GM12878 (cell line): ENCODE data around the gene TARBP1. TPM values are rescaled to one million over a fixed set of nuclear protein-coding genes. Genes with fewer than 3 reads are reported as not detected.

Experiments used
- BCL11A ChIP-seq: IDR thresholded peaks from 2 replicates; pipeline ENCODE4 v1.6.1; 2011; ENCODE audit warnings: low read depth, low read length
- BCL3 ChIP-seq: IDR thresholded peaks from 2 replicates; pipeline ENCODE4 v1.6.1; 2011; ENCODE audit warnings: borderline replicate concordance, low read depth, mild to moderate bottlenecking, moderate library complexity, low read length; ENCODE audit not compliant: insufficient read depth, poor library complexity, severe bottlenecking
- BHLHE40 ChIP-seq, 2 experiments: fragments of 450-650 bp in 1 of 2; IDR thresholded peaks; 2 replicates each; pipeline ENCODE4 v1.6.1; 2011 to 2017; ENCODE audit warnings: low read depth in 2 of 2, borderline replicate concordance in 1 of 2, improper control_type of control experiment in 1 of 2, low read length in 1 of 2, mild to moderate bottlenecking in 1 of 2
- E2F4 ChIP-seq: IDR thresholded peaks from 2 replicates; pipeline ENCODE4 v1.6.1; 2012; ENCODE audit warnings: low read depth, low read length, improper control_type of control experiment
- EP300 ChIP-seq, 2 experiments: fragments of 150-350 bp in 1 of 2; IDR thresholded peaks; 2 replicates each; pipeline ENCODE4 v1.6.1; 2011 to 2012; ENCODE audit warnings: low read depth in 2 of 2, low read length in 2 of 2, borderline replicate concordance in 1 of 2, improper control_type of control experiment in 1 of 2, inconsistent platforms in 1 of 2; ENCODE audit not compliant: control insufficient read depth in 1 of 2
- ETV6 ChIP-seq, 2 experiments: fragments of 450-650 bp in 1 of 2; IDR thresholded peaks in 1 of 2; conservative IDR thresholded peaks in 1 of 2; 2 replicates each; pipeline ENCODE4 v1.6.1; 2014; ENCODE audit warnings: antibody characterized with exemption in 1 of 2, borderline replicate concordance in 1 of 2, low read depth in 1 of 2, mild to moderate bottlenecking in 1 of 2, moderate library complexity in 1 of 2
- GATAD2B ChIP-seq: fragments of 450-650 bp; conservative IDR thresholded peaks from 2 replicates; pipeline ENCODE4 v1.6.1; 2017; ENCODE audit warnings: low read depth, mild to moderate bottlenecking, moderate library complexity
- JUND ChIP-seq: IDR thresholded peaks from 2 replicates; pipeline ENCODE4 v1.6.1; 2012; ENCODE audit warnings: low read depth, mild to moderate bottlenecking, low read length, improper control_type of control experiment, moderate library complexity
- KAT2A ChIP-seq: conservative IDR thresholded peaks from 2 replicates; pipeline ENCODE4 v1.6.1; 2011; ENCODE audit warnings: low read depth, low read length; ENCODE audit not compliant: control insufficient read depth
- MLLT1 ChIP-seq: fragments of 450-650 bp; IDR thresholded peaks from 2 replicates; pipeline ENCODE4 v1.6.1; 2016; ENCODE audit warnings: mild to moderate bottlenecking
- MTA3 ChIP-seq: IDR thresholded peaks from 2 replicates; pipeline ENCODE4 v1.6.1; 2012; ENCODE audit warnings: low read length, inconsistent platforms, borderline replicate concordance
- MXI1 ChIP-seq: fragments of 150-350 bp; IDR thresholded peaks from 2 replicates; pipeline ENCODE4 v1.6.1; 2011; ENCODE audit warnings: low read depth, mild to moderate bottlenecking, inconsistent platforms, low read length, improper control_type of control experiment
- NKRF ChIP-seq: fragments of 450-650 bp; conservative IDR thresholded peaks from 2 replicates; pipeline ENCODE4 v1.6.1; 2017; ENCODE audit warnings: mild to moderate bottlenecking, moderate library complexity
- PRDM15 ChIP-seq: fragments of 450-650 bp; formaldehyde crosslinking; IDR thresholded peaks from 2 replicates; pipeline ENCODE4 v1.4.0; 2020; ENCODE audit warnings: mild to moderate bottlenecking, moderate library complexity
- SREBF1 ChIP-seq: IDR thresholded peaks from 2 replicates; pipeline ENCODE4 v1.6.1; 2012; ENCODE audit warnings: mild to moderate bottlenecking, low read length
- SRF ChIP-seq, 2 experiments: IDR thresholded peaks; 2 replicates each; pipeline ENCODE4 v1.6.1; 2011; ENCODE audit warnings: low read depth in 2 of 2, low read length in 2 of 2, mild to moderate bottlenecking in 1 of 2, moderate library complexity in 1 of 2
- ZNF207 ChIP-seq: fragments of 450-650 bp; IDR thresholded peaks from 2 replicates; pipeline ENCODE4 v1.6.1; 2014; ENCODE audit warnings: antibody characterized with exemption, mild to moderate bottlenecking, borderline replicate concordance
- polyA plus RNA-seq, 11 experiments: library from polyadenylated mRNA; depleted of rRNA in 4 of 11; unstranded in 6 of 11; stranded (reverse) in 5 of 11; fragments of >200 nt; fragmentation: Nextera tagmentation in 4 of 11; fragmentation: Illumina TruSeq in 1 of 11; extraction: Ambion mirVana in 4 of 11; extraction: Trizol in 1 of 11; gene quantifications; 1 replicate in 1 of 11; 2 replicates in 10 of 11; pipeline versions ENCODE4 v1.2.1 to v1.2.3, GENCODE V29; 2011 to 2016; ENCODE audit warnings: inconsistent platforms in 2 of 11, missing spikeins in 2 of 11, low read depth in 1 of 11
- total RNA-seq, 4 experiments: library from RNA; depleted of rRNA in 3 of 4; stranded (reverse); fragments of >200 nt in 3 of 4; fragmentation: Illumina TruSeq in 1 of 4; extraction: Trizol in 1 of 4; gene quantifications; 2 replicates each; pipeline versions ENCODE4 v1.2.1 to v1.2.3, GENCODE V29; 2013 to 2021

Gene TARBP1
- total and polyA plus RNA-seq, 10 of the 15 experiments (the other 5 are each of a cell fraction or from before 2014, with no cell fraction given), result 10.8 to 94.4 (median 35.3) TPM

- TF ChIP-seq MLLT1 (no peak), MTA3 (no peak), MXI1 (peak; percentile 58; the same call in 1 of the 2 replicates), EP300 (IDR thresholded peaks at IDR 0.05; ENCODE audit: borderline replicate concordance in 1 of 2, control insufficient read depth in 1 of 2, low read depth in 2 of 2, low read length in 2 of 2) (no peak), ZNF207 (peak; percentile 89; the same call in 1 of the 2 replicates), SRF (IDR thresholded peaks at IDR 0.05; ENCODE audit: low read depth in 2 of 2, low read length in 2 of 2) (peak in 1 of 2 experiments; percentile 48; a peak in 1 of 4 replicates), BCL3 (peak; percentile 11), PRDM15 (no peak), KAT2A (no peak), NKRF (0 out of 2 replicates have a peak, but pooled peaks have one; percentile 51), ETV6 (conservative IDR thresholded peaks at IDR 0.05 in 1 of 2, IDR thresholded peaks at IDR 0.05 in 1 of 2; ENCODE audit: borderline replicate concordance in 1 of 2, low read depth in 1 of 2) (no peak), E2F4 (0 out of 2 replicates have a peak, but pooled peaks have one; percentile 16), BHLHE40 (IDR thresholded peaks at IDR 0.05; ENCODE audit: borderline replicate concordance in 1 of 2, low read depth in 2 of 2, low read length in 1 of 2) (peak; percentile 5 to 95; a peak in 2 of 4 replicates), GATAD2B (peak; percentile 77), JUND (no peak), BCL11A (no peak), SREBF1 (no peak)
Observed at GRCh38 chr1:234478481-234479309, at the start of gene TARBP1 (continued).
